ENCODE results near the gene ARHGAP35.
"Not testable (repeated sequence)": the region's sequence is repeated elsewhere in the genome, so short reads cannot be mapped to it uniquely, and the experiment has no call there.

ARHGAP35 gene

DNA sequence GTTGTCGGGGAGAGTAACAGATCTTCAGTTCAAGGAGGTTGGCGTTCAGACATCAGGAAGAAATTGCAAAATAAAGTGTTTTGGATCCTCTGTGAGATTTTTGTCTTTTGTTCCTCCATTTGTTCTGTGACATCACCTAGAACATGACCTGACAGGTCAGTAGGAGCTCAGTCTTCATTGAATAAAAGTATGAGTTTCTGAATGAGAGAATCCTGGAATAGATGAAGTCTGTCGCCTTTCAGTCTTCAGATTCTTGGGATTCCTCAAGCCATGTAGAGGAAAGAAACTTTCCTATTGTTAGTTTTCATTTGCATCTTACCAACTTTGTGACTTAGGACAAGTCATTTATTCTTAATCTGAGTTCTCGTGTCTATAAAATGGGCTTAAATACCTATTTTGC, 14.4 kb downstream of the ARHGAP35 start:
- DNase-seq: no peak

- no peak for DNase-seq
Observed at GRCh38 chr19:46875657-46876056, 14.9 kb downstream of the ARHGAP35 start.

DNA sequence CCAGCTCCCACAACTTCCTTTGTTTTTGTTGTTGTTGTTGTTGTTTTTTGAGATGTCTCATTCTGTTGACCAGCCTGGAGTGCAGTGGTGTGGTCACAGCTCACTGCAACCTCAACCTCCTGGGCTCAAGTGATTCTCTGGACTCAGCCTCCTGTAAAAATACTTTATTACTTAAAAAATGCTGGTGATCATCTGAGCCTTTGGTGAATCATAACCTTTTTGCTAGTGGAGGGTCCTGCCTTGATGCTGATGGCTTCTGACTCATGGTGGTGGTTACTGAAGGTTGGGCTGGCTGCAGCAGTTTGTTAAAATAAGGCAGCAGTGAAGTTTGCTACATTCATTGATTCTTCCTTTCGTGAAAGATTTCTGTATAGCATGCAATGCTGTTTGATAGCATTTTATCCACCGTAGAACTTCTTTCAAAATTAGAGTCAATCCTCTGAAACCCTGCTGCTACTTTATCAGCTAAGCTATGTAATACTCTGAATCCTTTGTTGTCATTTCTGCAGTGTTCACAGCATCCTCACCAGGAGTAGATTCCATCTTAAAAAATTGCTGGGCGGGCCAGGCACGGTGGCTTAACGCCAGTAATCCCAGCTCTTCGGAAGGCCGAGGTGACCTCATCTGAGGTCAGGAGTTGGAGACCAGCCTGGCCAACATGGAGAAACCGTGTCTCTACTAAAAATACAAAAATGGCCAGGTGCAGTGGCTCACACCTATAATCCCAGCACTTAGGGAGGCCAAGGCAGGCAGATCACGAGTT, 18.0 kb downstream of the ARHGAP35 start:
- DNase-seq: no peak

- no peak for DNase-seq
Observed at GRCh38 chr19:46880431-46880830, 19.6 kb downstream of the ARHGAP35 start.

GRCh38 chr19:46881092-46881491, 20.3 kb downstream of the ARHGAP35 start:
- DNase-seq: no peak

DNA sequence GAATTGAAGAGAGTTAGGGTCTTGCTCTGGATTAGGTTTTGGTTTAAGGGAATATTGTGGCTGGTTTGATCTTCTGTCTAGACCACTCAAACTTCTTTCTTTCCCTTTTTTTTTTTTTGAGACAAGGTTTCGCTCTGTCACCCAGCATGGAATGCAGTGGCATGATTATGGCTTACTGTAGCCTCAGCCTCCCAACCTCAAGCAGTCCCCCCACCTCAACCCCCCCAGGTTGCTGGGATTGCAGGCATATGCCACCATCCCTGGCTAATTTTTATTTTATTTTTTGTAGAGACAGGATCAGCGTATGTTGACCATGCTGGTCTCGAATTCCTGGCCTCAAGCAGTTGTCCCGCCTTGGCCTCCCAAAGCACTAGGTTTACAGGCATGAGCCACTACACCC, 21.2 kb downstream of the ARHGAP35 start:
- DNase-seq: no peak

GRCh38 chr19:46882751-46883150, 22.0 kb downstream of the ARHGAP35 start:
- DNase-seq: not testable (repeated sequence)

GRCh38 chr19:46885411-46885810, 24.6 kb downstream of the ARHGAP35 start:
- no peak for DNase-seq

- no peak for DNase-seq
Observed at GRCh38 chr19:46886546-46887239, 25.9 kb downstream of the ARHGAP35 start.

- no peak for DNase-seq
Observed at GRCh38 chr19:46887240-46887782, 26.5 kb downstream of the ARHGAP35 start.

- no peak for DNase-seq
Observed at GRCh38 chr19:46890423-46891170, 29.8 kb downstream of the ARHGAP35 start.

DNA sequence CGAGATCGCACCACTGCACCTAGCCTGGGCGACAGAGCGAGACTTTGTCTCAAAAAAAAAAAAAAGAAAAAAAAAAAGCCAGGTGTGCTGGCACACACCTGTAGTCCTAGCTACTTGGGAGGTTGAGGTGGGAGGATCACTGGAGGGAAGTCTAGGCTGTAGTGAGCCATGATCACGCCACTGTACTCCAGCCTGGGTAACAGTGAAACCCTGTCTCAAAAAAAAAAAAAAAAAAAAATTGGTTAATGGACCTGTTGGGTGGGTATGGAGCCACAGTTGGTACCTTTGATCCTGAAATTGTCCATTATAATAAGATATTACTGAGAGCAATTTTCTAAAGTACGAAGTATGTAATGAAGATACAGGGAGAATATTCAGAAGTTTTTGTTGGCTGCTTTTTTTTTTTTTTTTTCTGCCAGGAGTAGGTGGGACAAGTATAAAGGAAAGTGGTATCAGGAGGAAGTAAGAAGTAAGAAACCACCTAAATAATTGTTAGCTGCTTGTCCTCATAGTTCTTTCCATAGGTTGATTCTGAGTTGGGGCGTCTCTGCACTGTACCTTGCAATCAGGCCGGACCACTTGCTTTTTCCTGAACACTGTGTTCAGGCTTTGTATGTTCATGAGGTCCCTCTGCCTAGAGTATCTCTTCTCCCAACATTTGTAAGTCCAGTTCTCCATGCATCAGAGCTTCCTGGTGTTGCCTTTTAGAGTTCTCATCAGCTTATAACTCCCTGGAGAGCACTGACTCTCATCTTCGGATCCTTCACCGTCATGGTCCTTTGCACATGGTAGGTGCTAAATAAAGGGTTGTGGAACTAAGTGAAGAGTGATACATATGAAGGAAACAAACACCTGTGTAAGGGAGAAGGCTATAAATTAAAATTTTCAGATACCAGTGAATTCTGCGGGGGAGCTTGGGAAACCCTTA, 31.7 kb downstream of the ARHGAP35 start:
- no peak for DNase-seq

DNA sequence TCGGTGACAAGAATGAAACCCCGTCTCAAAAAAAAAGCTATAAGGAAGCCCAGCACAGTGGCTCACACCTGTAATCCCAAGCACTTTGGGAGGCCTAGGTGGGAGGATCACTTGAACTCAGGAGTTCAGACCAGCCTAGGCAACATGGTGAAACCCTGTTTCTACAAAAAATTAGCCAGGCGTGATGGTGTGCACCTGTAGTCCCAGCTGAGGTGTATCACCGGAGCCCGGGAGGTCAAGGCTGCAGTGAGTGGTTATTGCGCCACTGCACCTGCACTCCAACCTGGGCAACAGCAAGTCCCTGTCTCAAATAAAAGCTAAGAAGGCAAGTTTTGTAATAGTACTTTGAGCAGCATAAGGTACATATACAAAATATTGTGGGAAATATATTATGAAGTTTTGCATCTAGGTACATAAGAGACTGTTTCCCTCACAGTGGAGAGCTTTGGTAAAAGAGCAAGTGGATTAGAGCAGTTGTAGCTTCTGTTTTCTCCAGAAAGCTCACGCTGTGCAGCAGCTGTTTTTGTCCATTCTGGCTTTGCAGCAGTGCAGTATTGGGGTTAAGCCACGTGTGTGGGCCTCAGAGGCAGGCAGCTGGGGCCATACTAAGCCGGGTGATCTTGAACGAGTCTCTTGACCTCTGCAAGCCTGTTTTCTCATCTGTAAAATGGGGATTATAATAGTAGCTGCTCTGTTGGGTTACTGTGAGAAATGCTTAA, 35.4 kb downstream of the ARHGAP35 start:
- DNase-seq: no peak

GRCh38 chr19:46898731-46899130, 37.9 kb downstream of the ARHGAP35 start:
- no peak for DNase-seq

DNA sequence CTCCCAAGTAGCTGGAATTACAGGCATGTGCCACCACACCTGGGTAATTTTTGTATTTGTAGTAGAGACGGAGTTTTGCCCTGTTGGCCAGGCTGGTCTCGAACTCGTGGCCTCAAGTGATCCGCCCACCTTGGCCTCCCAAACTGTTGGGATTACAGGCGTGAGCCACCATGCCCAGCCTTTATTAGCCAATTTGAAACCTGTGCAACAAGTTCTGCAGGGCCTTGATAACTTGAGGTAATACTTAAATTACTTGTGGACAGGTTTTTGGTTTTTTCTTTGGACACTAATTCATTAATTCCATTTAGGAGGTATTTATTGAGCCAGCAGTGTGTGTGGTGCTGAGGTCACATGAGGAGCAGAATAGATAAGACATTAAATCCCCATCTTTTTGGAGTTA, 39.5 kb downstream of the ARHGAP35 start:
- no peak for DNase-seq

GRCh38 chr19:46901701-46902401, 41.1 kb downstream of the ARHGAP35 start:
- no peak for DNase-seq

DNA sequence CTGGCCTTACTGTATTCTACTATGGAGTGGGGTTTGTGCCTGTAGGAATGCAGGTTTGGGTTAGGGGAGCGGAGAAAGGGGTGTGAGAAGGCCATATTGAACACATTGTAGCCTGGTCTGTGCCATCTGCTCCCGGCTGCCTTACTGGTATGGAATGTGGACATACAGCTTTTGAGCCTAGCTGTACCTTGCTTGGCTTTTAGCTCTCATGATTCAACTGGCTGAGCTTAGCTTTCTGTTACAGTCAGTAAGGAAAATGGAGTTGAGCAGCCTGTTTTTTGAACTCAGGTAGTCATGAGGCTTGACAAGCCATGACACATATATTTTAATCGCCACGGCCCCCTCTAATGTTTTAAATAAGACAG, 41.6 kb downstream of the ARHGAP35 start:
- no peak for DNase-seq

DNA sequence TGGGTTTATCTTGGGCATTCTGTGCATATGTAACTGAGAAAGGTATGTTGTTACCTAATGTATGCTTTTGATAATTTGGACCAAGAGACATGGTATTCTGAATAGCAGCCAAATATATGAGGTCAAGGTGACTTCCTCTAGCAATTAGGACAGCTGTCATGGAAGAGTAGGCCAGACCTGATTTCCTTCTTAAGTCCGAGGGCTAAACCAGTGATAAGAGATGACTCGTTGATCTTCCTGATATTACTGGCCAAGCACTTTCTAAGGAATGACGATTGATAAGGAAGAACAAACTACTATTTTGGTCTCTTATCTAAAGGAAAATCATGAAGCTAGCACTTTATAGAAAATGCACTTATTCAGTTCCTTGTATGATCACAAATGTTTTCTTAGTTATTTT, 42.7 kb downstream of the ARHGAP35 start:
- no peak for DNase-seq

GRCh38 chr19:46904114-46905060, 43.6 kb downstream of the ARHGAP35 start:
- DNase-seq: no peak

- no peak for DNase-seq
Observed at GRCh38 chr19:46906221-46906620, 45.4 kb downstream of the ARHGAP35 start.
